Psoas muscle (tissue), 8 donors: ENCODE results near the gene RRP9. TPM values are rescaled to one million over a fixed set of nuclear protein-coding genes. Genes with fewer than 3 reads are reported as not detected.

Experiments used
- ATAC-seq, 4 donors: fragments of 200-7000 bp; cut with Tn5 transposase; one replicate each; pipeline ENCODE4 v1.9.1; 2020; ENCODE audit warnings: moderate library complexity in 3 of 4, mild to moderate bottlenecking in 2 of 4
- DNase-seq, 2 donors: peaks; one replicate each; pipeline ENCODE4 v3.0.0-alpha.2; 2020
- H3K27ac ChIP-seq: fragments of 200-600 bp; one replicate; pipeline ENCODE4 v1.8.0; 2022
- H3K27me3 ChIP-seq, 3 donors: fragments of 200-600 bp in 1 of 3; one replicate each; pipeline versions ENCODE4 v1.6.1 to v1.8.0; 2013 to 2022; ENCODE audit warnings: low read length in 2 of 3, mild to moderate bottlenecking in 2 of 3, moderate library complexity in 1 of 3; ENCODE audit not compliant: insufficient read depth in 3 of 3
- H3K36me3 ChIP-seq, 2 donors: fragments of 200-600 bp in 1 of 2; one replicate each; pipeline versions ENCODE4 v1.6.1 to v1.8.0; 2013 to 2022; ENCODE audit warnings: low read depth in 1 of 2, mild to moderate bottlenecking in 1 of 2, moderate library complexity in 1 of 2; ENCODE audit not compliant: insufficient read depth in 1 of 2
- H3K4me1 ChIP-seq: fragments of 200-600 bp; one replicate; pipeline ENCODE4 v1.8.0; 2022
- H3K4me3 ChIP-seq: fragments of 200-600 bp; one replicate; pipeline ENCODE4 v1.8.0; 2022; ENCODE audit warnings: mild to moderate bottlenecking
- H3K9me3 ChIP-seq: fragments of 200-600 bp; one replicate; pipeline ENCODE4 v1.8.0; 2022
- CTCF ChIP-seq: fragments of 200-600 bp; IDR thresholded peaks from one replicate; pipeline ENCODE4 v1.8.0; 2022; ENCODE audit warnings: antibody characterized with exemption
- WGBS, 3 donors: extraction: QIAGEN DNeasy Blood & Tissue Kit; methylation state at CpG; one replicate each; pipeline versions ENCODE4 v1.1.6 to v1.1.7; 2013; 5-methylcytosine and 5-hydroxymethylcytosine counted together
- intact Hi-C, 2 donors: fragments of 100-400 bp; cut with DNase I; formaldehyde crosslinking; loops; one replicate each; pipeline versions ENCODE4 v1.11.0 to v1.14.2; 2022
- polyA plus RNA-seq, 3 donors: library from polyadenylated mRNA; stranded (reverse); fragments of 200-250 nt; gene quantifications; one replicate each; pipeline ENCODE4 v1.2.3, GENCODE V29; 2013
- total RNA-seq, 4 donors: library from RNA; stranded (reverse); fragmentation: NEBNext Ultra II Directional in 2 of 4; extraction: Animal tissue kit (Norgen Biotek cat#: 25700) in 2 of 4; gene quantifications; one replicate each; pipeline versions ENCODE4 v1.2.1 to v1.2.4, GENCODE V29; 2021 to 2023
- donor health status: healthy with polysubstance abuse.
- donor health status: DM: no; HTN: no; CAD: no; lungs with moderate emphysema.
- donor health status: Bipolar disorder and iron deficiency.
- donor health status: healthy.
- donor health status: DM: yes; HTN: yes; CAD: no.
- donor health status: DM: no; HTN: no; CAD: no.
- donor health status: DM: no; HTN: no; CAD: no.
- donor health status: DM: yes; HTN: yes; CAD: no.

The RRP9 gene
- total and polyA plus RNA-seq, 7 donors = 19.9 to 61.4 (median 28.2) TPM

DNA sequence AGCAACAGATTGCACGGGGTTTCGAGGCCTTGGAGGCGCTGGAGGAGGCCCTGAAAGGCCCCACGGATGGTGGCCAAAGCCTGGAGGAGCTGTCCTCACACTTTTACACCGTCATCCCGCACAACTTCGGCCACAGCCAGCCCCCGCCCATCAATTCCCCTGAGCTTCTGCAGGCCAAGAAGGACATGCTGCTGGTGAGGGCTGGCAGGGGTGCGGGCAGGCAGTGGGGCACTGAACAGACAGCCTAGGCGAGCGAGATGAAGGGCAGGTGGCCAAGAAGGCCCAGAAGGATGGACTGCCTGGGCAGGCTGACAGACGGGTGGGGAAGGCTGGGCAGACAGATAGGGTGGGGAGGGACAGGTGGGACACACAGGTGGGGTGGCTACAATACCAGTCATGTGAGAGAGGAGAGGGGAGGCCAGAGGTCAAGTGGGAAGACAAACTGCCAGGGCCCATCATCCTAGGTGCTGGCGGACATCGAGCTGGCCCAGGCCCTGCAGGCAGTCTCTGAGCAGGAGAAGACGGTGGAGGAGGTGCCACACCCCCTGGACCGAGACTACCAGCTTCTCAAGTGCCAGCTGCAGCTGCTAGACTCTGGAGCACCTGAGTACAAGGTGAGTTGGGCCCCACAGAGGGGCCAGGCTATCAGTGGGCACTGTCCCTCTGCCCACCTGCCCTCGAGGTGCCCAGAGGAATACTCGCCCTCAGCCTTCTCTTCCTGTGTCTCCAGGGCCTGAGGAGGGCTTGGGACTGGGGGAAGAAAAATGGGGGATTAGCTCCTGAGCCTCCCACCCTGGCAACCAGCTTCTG, 3.5 kb upstream of the RRP9 start:
- H3K4me3 ChIP-seq = no peak overlapping the region
- H3K36me3 ChIP-seq = peaks cover 0 to 52% of the 10 kb centered on the region in 2 donors
- H3K4me1 ChIP-seq = peaks cover 19% of the 10 kb centered on the region
- ATAC-seq (no peak), DNase-seq (no peak)
- intact Hi-C loops = no loop called here
- no peak overlapping the region for H3K27ac ChIP-seq
- 81 to 91% (median 89%) methylated on average over 18 of the region's 18 CpGs for WGBS, 3 donors
- no peak for TF ChIP-seq CTCF
- H3K9me3 ChIP-seq = no peaks in the 10 kb centered on the region
- H3K27me3 ChIP-seq = no peaks in the 10 kb centered on the region

DNA sequence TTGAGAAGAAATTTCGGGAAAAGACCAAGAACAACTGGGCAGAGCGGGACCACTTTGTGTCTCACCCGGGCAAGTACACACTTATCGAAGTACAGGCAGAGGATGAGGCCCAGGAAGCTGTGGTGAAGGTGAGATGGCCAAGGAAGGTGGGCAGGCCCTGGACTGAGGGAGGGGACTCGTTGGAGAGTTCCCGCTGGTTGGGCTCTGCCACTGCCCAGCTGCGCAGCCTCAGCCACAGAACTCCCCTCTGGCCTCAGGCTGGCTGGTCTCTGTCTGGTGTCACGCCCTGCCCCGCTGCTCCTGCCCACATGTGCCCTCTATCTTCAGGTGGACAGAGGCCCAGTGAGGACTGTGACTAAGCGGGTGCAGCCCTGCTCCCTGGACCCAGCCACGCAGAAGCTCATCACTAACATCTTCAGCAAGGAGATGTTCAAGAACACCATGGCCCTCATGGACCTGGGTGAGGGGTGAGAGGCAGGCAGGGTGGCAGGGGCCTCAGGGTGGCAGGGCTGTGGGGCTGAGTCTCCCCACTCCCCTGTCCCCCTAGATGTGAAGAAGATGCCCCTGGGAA, 2.8 kb upstream of the RRP9 start:
- no peaks in the 10 kb centered on the region for H3K9me3 ChIP-seq
- H3K4me1 ChIP-seq = peaks cover 26% of the 10 kb centered on the region
- TF ChIP-seq CTCF = no peak
- intact Hi-C loops = loop anchor here in 1 of 2 donors (5.0 kb wide), 1 partner anchor 108 kb away; no protein-coding TSS in a partner anchor
- ATAC-seq = no peak
- no peak overlapping the region for H3K4me3 ChIP-seq
- no peak for DNase-seq
- 82 to 89% (median 86%) methylated on average over 11 of the region's 11 CpGs for WGBS, 3 donors
- no peaks in the 10 kb centered on the region for H3K27me3 ChIP-seq
- H3K27ac ChIP-seq = no peak overlapping the region
- H3K36me3 ChIP-seq = peaks cover 0 to 56% of the 10 kb centered on the region in 2 donors

GRCh38 chr3:51943451-51944391, 2.0 kb upstream of the RRP9 start:
- DNase-seq = no peak
- intact Hi-C loops = loop anchor here (2.0 to 5.0 kb wide), 2 partner anchors 31 to 109 kb away; partner anchors contain the start of genes ABHD14A (in 1 of the 2) and ABHD14B (in 1 of the 2)
- peak overlapping the region; percentile 97 for H3K27ac ChIP-seq

More at GRCh38 chr3:51943451-51944391, 2.0 kb upstream of the RRP9 start:
- peaks cover 26% of the 10 kb centered on the region for H3K4me1 ChIP-seq
- H3K4me3 ChIP-seq = peak overlapping the region; percentile 97
- no peak for TF ChIP-seq CTCF
- H3K27me3 ChIP-seq = no peaks in the 10 kb centered on the region
- WGBS, 3 donors = 92 to 94% (median 93%) methylated on average over 21 of the region's 21 CpGs
- no peak for ATAC-seq
- H3K9me3 ChIP-seq = no peaks in the 10 kb centered on the region
- peaks cover 0 to 56% of the 10 kb centered on the region in 2 donors for H3K36me3 ChIP-seq
